Fibroblast of skin of right biceps (primary cell): ENCODE data around the gene GUCY2F.

Experiments
- DNase-seq: peaks from one replicate; pipeline ENCODE4 v3.0.0-alpha.2; 2013

Gene GUCY2F

DNA sequence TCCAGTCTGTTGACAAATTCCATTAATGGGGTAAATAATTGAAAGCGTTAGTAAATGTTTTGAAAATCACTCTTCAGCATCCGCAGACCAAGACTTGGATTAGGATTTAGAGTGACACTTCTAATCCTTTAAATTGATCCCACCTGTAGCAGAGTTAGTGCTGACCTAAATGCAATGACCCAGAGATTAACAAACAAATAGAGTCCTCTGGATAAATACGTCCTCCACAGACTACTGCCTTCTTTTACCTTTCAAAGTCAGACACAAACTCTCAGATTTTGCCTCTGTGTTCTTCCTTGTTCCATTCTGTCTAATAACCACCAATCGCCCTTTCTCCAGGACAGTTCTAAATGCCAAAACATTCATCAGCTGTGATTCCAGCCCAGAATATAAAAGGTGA is at the start of gene GUCY2F:
TSS of gene GUCY2F (minus strand) at position 101 of the 400 bp plus-strand sequence. CDS start 6,150 bp downstream, outside the sequence.
- DNase-seq, result no peak

DNA sequence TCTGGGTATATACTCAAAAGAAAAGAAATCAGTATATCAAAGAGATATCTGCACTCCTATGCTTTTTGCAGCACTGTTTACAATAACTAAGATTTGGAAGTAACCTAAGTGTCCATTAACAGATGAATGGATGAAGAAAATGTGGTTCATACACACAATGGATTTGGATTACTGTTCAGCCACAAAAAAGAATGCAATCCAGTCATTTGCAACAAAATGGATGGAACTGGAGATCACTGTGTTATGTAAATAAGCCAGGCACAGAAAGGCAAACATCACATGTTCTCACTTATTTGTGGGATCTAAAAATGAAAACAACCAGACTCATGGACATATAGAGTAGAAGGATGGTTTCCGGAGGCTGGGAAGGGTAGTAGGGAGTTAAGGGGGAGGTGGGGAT is 37.1 kb upstream of the GUCY2F start:
- no peak for DNase-seq

DNA sequence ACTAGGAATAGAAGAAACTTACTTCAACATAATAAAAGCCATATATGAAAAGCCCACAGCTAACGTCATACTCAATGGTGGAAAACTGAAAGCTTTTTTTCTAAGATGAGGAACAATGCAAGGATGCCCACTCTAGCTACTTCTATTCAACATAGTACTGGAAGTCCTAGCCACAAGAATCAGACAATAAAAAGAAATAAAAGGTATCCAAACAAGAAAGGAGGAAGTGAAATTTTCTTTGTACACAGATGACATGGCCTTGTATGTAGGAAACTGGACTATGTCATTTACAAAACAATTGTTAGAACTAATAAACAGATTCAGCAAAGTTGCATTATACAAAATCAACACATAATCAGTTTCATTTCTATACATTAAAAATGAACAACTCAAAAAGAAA is 29.2 kb upstream of the GUCY2F start:
- no peak for DNase-seq

DNA sequence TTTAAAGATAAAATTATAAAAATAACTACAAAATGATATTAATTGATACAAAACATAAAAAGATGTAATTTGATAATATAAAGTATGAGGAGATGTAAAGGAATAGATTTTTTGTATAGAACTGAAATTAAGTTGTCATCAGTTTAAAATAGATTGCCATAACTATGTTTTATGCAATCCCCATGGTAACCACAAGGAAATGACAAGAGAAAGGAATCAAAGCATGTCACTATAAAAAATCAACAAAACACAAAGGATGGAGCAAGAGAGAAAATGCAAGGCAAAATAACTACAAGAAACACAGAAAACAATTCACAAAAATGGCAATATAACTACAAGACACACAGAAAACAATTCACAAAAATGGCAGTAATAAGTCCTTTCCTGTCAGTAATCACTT is 27.0 kb upstream of the GUCY2F start:
- DNase-seq, result no peak

DNA sequence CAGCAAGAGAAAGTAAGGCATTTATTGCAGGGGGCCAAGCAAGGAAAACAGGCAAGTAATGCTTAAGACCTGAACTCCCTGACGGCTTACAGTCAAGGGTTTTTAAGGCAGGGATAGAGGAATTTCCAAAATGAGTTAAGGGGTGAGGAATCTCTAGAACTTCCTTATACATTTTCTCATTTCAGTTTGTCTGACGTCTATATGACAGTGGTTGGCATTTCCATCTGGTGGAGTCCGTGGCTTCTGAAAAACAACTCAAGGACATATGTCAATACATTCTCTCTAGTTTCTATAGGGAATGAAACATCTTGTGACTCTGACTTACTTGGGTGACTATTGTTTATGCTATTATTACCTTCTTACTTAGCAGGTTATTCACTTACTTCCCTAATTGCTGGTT is 19.3 kb upstream of the GUCY2F start:
- no peak for DNase-seq

DNA sequence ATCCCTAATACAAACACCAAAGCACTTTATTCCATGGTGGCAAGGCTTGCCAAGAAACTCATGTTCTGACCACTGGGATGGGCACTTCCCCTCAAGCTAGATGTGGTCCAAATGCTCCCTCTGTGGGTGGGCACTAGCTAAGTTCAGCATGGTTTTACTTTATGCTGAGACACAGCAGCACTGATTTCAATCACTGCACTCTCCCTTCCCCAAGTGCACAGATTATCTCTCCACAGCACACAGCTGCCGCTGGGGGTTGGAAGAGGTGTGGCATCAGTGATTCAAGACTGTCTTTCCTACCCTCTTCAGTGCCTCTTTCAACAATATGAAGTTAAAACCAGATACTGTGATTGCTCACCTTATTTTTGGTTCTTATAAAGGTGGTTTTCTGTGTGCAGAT is 16.5 kb upstream of the GUCY2F start:
- no peak for DNase-seq

DNA sequence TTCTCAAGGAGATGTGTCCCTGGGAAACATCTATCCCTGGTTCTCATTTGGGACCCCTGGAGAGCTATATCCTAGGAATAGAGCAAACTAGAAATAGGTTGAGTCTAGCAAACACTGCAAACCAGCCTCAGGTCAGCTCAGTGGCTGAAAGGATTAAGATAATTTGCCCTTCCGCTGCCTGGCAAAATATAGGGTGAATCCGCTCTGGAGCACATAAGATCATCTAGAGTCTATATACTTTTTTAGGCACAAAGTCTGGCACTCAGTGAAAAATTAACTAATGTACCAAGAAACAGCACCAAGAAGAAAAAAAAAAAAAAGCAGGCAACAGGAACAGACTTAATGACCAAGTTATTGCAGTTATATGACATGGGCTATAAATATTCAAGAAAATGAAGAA is 7.3 kb upstream of the GUCY2F start:
- DNase-seq, result no peak

DNA sequence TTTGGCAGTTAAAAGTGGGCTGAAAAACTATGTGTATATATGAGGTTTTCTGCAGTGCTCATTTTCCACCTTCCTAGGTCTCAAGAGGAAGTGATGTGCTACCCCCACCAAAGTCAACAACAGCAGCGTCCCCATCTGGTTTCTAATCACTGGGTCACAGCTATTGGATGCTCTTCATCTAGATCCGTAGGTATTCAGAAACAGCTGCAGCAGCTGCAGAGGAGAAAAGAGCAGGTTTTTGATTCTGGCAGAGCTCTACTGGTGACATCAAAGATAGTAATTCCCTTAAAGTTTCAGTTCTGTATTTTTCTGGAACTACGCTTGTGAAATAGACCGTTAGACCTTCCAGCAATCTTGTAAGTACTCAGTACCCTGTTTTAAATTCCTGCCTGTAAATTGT is 5.8 kb upstream of the GUCY2F start:
- DNase-seq, result no peak

DNA sequence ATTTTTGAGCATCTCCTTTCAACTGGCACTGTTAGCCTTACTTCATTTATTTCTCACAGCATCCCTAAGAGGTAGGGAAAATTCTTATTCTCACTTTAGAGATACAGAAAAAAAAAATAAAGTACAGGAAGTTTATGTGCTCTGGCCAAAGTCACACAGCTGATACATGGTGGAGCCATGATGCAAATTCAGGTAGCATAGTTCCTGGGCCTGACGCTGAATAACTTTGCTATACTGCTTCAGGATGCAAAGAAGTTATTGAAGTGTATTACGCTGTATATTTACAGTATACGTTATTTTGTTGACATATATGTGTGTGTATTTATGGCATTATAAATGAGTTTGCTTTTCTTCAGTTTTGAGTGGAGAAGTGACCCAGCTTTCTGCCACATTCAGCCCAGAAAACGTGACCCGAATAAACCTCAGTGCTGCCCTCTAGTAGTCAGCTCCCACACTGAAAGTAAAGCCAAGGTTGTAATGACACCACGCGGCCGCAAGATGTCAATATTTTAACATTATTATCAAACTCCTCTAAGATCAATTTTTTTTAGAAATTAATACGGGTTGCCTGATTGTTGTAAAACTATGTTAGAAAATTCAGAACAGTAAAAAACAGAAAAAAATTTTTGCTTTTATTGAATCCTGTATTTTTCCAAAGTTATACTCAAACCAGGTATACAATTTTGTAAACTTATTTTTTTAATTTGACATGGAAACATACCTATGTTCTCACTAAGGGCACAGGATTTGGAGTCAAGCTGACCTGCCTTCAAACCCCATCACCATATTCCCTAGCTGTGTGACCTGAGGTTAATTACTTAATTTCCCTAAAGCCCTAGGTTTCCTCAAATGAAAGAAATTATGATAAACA is 3.8 kb upstream of the GUCY2F start:
- DNase-seq, result peak; percentile 55

DNA sequence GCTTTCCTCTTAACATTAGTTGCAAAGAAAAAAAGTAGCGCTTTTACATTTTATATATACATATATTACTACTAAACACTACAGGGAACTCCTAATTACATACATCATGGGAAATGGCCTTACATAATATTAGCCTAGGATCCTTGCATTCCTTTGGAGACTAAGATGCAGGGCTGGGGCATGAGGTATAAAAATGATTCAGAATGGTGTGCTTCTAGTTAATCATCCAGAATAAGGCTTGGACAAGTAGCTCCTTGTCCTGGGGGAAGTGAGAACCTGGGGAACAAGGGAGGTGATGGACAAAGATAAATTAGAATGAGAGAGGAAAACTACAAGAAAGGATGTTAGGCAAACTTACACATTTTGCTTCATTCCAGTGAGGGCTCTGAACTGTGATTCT is 3.0 kb upstream of the GUCY2F start:
- no peak for DNase-seq

DNA sequence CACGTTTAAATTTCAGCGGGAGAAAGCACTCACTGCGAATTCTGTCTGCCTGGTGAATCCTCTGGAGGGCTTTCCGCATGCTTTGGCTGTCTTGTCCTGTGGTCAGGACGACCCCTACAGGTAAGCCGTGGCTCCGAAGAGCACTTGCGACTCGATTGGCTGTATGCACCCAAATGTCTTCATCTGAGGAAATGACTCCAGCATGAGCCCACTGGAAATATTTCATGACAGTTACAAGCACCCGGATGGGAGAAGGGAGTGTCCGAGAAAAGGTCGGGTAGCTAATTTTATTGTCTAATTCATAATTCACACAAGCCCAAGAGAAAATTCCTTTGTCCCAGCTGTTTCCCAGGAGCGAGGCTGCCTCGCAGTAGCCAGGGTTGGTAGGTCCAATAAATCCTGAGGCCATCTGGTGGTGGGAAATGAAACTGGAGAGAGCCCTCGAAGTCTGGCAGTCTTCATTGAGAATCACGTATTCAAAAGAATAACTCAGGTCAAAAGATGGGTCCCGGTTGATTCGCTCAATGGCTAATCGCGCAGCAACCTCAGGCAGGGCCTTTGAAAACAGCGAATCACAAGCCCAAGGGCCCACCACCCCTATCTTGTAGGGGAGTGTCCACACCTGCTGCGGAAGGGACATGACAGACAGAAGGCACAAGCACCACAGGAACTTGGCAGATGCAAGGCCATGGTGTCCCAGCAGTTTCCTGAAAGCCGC is 6.6 kb downstream of the GUCY2F start:
- peak; percentile 62 for DNase-seq

DNA sequence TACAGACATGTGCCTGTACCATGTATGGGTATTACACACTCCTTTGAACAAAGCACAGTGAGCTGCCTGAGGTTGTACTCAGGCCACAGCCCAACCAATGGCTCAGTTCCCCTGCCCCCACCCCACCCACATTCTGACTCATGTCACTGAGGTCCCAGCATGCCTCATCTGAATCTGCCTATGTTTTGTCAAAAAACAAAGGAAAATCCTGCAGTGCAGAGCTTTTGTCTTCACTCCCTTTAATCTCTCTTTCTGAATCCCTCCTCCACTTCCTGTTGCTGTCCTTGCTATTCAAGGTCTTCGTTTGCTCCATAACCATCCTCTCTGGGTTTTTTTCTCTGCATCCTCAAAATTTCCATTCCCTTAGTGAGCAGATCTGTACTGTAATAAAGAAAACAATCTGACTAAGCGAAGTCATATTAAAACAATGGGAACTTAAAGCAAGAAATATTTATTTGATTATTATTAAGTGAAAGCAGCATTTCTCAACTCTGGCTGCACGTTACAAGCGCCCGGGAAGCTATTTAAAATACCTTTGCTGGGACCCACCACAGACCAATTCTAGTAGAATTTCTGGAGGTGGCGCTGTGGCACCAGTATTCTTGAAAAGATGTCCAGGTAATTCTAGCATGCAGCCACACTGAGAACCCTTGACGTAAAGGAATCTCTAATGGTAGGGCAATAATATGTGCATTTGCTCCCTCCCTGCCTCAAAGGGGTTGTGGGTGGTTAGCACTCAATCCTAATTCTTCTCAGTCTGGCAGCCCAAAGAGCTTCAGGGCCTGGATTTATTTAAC is 8.7 kb downstream of the GUCY2F start:
- DNase-seq, result peak; percentile 78

DNA sequence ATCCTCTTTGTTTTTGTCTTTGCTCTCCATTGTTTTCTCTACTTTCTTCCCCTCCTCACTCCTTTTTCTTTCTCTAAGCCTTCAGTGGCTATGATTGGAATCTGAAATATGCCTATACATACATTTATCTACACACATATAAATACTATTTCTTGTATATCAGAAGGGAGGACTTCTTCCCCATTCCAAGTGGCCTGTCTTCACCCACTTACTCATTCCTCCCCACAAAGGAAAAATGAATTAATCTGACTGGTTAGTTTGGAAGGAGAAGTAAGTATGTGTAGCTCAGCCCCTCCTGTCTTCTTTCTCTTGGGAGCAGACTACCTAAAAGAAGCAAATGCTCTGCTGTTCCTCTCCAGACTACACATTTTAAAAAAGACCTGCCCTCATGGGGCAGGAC is 17.7 kb downstream of the GUCY2F start:
- peak; percentile 82 for DNase-seq

DNA sequence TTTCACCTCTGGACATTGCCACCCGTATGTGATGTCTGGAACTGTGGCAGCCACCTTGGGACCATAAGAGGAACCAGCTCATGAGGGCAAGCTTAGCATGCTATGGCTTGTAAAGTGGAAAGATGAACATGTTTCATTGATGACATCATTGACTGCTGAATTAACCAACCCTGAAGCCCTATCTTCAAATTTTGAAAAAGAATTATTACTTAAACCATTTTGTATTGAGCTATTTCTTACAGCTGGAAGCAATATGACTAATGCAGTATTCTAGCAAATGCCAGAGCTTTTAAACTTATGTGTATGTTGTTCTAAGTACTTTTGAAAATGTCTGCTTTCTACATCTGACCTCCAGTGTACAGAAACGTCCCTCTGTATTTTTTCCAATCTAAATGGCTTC is 18.1 kb downstream of the GUCY2F start:
- peak; percentile 58 for DNase-seq

DNA sequence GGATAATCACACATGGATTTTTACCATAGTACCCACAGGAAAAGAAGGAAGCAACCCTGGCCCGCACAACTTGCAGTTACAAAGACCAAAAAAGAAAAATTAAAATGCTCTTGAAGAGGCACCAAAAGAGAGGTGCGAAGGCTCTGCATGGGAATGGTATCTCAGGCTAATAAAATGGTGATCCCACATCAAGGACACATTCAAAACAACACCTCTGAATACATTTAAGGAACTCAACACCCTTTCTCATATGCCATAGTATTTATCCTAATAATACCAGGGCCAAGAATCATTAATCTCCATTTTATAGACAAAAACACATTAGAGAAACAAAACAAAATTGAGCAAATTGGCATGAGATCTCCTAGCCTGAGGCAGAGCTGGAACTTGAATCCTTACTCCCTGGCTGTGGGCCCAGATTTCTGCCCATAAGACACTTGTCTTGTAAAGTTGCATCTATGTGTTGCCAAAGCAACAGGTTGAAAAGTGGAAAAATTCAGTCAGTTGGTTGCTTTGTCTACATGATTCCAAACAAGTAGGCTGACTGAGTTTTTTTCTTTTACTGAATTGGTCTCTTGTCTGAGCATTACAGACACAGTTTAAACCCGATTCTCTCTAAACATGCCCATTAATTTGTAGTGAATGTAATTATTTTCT is 33.5 kb downstream of the GUCY2F start:
- no peak for DNase-seq

DNA sequence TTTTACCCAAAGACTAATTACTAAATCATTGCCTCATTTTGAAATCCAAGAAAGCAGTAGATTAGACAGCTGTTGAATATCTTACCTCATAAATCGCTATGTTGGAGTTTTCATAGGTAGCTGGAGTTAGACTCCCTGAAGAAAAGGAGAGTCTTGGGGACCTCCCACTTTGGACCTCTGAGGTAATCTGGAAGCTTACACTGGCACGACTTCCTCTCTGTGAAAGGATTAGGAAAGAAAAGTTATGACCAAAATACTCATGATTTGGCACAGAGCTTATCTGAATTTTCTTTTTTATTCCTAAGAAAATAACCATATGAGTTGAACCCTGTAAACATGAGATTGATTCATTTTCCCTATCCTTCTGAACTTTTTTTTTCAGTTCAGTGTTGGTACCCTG is 40.6 kb downstream of the GUCY2F start:
- DNase-seq, result no peak

DNA sequence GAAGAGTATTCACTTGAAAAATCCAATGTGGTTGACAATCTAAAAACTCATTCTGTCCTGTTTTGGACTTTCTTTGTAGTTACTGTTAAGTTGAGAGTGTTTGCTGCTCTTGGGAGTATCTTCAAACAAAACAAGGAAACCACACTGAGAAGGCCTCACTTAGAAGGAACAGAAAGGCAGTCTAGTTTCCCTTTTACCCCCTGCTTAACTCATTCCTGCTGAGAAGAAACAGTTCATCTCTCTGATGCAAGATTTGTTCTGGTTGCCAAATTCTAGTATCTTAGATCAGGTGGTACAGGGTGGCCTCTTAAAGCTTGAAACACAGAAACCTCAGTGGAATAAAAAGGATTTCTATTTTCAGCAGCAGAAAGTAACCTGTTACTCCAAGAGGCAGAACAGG is 41.4 kb downstream of the GUCY2F start:
- no peak for DNase-seq

DNA sequence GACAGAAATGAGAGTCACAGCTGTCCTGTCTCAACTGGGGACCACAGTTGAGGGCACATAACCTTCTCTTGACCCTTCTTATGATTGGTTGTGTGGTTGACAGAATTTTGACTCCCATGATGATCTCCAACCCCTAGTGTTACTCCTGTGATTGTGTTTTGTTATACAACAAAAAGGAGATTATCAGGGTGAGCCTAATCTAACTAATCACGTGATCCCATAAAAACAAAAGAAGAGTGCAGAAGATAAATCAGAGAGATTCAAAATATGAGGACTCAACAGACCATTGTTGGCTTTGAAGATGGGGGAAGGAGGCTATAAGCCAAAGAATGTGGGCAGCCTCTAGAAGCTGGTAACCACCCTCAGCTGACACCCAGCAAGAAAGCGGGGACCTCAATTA is 72.7 kb downstream of the GUCY2F start:
- DNase-seq, result no peak

DNA sequence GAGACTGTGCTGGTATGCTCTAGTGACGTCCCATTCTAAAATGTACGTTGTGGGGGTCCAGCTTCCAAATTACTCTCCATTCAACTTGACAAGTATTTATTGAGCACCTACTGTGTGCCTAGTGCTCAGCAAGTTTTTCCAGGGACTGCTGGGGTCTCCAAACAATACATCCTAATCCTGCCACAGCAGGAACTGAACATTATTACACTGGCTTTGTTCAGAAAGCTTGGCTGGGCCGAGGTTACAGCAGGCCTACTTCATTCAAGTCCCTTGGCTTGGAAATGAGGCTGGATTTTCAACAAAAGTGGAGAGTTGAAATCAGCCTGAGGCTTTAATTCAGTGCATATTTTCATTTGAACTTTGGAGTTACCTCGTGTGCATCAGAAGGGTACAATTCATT is 78.0 kb downstream of the GUCY2F start:
- DNase-seq, result no peak

DNA sequence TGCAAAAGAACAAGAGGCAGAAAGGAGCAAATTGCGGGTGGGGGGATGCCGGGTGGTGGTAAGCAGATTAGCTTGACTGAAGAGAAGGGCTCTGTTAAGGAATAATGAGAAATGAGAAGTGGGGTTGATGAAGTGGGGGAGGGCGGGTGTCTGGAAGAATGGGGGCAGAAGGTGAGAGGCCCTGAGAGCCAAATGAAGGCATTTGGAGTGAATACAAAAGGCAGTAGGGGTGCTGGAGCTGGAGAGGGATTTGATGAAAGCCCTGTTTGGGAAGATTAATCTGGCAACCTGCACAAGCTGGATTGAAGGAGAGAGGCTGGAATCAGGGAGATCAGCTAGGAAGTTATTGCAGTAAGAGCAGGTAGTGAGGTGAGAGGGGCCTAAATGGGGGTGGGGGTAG is 82.1 kb downstream of the GUCY2F start:
- no peak for DNase-seq

DNA sequence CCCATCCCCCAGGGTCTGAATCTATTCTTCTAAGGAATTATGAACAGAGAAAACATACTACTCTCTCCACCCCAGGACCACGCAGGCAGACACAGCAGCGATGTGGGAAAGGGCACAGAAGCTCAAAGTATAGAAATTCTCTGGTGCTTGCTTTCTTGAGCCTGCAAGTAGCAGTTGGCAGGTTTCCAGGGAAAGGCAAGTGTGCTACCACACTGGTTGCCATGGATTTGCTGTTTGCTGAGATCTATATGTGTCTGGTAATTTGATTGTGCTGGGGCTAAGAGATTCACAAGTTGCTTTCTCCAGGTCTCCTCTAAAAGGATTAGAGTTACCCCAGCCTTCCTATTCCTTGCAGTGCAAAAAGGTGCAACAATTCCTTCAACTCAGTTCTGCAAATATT is 83.1 kb downstream of the GUCY2F start:
- no peak for DNase-seq

DNA sequence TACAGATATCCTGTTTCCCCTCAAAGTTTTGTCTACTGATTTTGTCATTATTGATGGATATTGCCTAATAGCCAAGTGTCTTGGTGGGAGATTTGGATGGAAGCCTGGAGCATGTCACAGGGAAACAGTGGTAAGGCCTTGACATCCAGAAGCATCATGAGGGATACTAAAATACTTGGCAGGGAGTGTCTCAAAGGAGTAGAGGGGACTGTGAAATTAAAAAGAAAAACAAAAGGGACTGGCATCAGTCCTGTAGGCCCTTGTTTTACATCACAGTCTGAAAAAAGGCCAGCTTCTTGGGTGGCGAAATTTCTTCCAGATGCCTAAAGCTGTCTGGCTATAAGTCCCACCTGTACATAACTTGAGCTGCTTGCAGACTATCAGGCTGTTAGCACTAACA is 83.8 kb downstream of the GUCY2F start:
- DNase-seq, result no peak

DNA sequence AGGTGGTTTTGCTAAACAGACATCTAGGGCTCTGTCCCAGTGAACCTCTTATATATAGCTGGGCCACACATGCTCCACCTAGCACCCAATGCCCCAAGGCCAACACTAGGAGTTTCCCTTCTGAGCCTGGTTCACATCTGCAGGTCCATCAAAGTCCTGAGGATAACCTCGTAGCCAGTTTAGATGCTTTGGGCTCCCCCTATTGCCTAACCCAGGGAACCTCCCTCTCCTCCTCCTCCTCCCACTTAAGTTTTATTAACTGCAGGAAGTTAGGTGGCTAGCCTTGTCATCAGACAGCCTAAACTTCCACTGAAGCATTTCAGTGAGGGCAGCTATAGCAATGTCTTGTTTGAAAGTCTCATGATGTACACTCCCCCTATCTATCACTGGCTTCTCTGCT is 88.0 kb downstream of the GUCY2F start:
- DNase-seq, result no peak
